GM12873 (cell line): ENCODE measurements around the gene LY6G5C.

ENCODE experiments used
- TF ChIP-seq, protein P1 (sequence below): IDR thresholded peaks from 2 replicates; pipeline ENCODE4 v1.5.1; 2012; ENCODE audit warnings: low read depth, mild to moderate bottlenecking, moderate library complexity, low read length, control low read depth; ENCODE audit not compliant: insufficient read depth; ENCODE audit errors: missing control alignments

The LY6G5C gene

DNA sequence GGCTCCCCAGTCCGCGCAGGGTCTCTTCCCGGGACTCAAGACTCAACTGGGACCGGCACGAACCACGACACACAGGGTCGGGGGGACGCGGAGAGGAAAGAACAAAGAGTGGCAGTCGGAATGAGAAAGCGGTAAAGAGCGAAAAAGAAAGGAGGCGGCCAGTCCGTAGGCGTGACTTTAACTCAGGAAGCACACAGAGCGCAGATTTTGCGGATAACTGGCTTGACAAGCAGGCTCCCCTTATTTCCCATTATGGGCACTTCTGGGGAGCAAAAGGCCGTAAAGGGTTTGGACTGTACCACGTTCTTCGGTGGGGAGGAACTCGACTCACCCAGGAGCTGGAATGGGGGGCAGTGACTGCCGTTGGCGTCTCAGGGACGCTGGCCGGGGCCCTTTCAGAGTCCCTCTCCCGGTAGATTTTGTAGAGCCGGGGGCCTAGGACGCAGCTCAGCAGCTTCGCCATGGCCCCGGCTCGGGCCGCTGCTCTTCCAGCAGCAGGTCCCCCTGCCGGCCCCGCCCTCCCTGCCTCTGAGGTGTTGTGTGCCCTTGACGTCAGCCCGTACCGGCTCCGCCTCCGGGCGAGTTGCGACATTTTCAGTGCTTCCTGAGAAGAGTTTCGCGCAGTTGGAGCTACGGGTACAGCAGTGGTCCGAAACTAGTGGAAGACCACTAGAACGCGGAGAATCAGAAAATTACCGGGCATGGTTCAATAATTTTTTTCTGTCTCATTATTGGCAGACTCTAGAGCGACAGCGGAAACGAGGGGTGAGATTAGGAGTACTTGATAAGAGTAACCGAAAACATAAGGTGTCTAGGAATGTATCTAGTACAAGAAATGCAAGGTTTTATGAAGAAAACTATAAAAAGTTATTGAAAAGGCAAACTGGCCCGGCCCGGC, 22.2 kb upstream of the LY6G5C start, which contains the start of gene ABHD16A:
Gene ABHD16A (minus strand): TSS at position 506 of the 898 bp plus-strand sequence. CDS start 43 bp downstream, at position 463.
- TF ChIP-seq, protein P1, sequence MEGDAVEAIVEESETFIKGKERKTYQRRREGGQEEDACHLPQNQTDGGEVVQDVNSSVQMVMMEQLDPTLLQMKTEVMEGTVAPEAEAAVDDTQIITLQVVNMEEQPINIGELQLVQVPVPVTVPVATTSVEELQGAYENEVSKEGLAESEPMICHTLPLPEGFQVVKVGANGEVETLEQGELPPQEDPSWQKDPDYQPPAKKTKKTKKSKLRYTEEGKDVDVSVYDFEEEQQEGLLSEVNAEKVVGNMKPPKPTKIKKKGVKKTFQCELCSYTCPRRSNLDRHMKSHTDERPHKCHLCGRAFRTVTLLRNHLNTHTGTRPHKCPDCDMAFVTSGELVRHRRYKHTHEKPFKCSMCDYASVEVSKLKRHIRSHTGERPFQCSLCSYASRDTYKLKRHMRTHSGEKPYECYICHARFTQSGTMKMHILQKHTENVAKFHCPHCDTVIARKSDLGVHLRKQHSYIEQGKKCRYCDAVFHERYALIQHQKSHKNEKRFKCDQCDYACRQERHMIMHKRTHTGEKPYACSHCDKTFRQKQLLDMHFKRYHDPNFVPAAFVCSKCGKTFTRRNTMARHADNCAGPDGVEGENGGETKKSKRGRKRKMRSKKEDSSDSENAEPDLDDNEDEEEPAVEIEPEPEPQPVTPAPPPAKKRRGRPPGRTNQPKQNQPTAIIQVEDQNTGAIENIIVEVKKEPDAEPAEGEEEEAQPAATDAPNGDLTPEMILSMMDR = no peak

DNA sequence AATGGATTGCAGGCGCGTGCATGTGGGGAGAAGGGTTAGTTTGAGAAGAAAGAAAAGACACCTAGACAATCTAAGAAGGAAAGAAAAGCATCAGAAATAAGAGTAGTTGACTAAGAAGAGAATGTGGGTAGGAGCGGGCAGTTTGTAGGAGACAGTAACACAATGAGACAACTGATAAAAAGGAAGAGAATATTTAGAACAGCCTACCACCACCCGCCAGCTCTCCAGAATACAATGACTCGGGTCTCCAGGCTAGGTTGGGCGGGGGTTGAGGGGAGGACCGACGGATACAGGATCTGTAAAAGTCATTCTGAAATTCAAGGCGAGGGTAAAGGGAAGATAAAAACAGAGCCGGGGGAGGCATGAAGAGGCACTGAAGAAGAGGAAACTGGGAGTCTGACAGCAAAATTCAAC, 21.5 kb upstream of the LY6G5C start:
- TF ChIP-seq, protein P1 = no peak

DNA sequence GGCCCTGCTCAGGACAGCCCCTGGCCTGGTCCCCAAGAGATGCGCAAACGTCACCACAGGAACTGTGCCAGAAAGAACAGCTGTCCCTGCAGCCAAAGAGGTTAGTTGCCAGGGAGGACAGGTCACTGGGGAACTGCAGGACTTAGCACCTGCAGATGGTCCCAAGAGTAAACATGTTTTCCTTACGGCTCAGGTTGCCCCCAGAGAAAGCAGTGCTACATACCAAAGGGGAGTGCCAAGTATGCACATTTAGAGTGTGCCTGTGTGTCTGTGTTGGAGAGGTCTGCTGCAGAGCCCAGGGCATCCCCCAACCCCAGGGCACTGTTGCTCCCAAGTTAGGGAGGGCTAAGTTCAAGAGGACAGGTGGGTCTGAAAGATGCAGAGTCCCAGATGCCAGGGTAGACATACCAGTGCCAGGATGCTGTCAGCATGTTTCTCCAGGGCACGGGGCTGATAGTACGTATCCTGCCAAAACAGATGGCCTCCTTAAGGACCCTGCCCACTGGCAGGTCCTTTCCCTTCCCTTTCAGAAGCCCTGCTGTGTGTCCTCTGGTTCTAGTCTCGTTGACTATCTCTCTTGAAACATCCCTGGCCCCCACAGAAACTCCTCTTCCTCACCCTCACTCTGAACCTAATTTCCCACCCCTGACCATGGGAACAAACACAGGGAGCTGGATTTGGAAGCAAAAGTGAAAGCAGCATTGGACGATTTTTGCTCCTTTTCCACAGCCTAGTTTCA, 21.0 kb upstream of the LY6G5C start:
- TF ChIP-seq, protein P1 = no peak

DNA sequence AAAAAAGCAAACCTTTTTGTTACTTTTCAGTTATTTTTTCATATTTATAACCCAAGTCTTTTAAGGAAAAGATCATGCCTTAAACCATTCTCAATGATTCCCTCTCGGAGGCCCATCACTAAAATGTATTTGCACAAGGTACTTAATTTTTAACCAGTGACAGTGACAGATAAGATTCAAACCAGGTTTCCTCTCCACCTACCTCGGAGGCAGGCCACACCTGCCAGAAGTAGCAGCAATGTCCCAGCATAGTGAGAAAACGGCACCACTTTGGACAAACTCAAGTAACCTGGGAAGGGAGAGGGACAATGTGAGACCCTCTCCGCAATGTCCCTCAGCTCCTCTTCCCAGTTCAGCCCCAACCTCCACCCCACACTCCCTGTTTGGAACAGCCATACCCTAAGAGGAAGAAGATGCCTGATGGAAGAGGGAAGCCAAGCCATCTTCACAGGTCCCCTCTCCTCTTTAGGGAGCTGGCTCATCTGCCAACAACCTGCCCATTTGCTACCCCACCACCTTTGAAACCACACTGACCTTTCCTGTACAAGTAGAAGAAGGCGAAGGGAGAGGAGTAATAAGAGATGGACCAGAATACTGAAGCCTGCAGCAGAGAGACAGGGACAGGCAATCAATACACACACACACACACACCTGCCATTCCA, 20.0 kb upstream of the LY6G5C start:
- TF ChIP-seq, protein P1 = no peak

DNA sequence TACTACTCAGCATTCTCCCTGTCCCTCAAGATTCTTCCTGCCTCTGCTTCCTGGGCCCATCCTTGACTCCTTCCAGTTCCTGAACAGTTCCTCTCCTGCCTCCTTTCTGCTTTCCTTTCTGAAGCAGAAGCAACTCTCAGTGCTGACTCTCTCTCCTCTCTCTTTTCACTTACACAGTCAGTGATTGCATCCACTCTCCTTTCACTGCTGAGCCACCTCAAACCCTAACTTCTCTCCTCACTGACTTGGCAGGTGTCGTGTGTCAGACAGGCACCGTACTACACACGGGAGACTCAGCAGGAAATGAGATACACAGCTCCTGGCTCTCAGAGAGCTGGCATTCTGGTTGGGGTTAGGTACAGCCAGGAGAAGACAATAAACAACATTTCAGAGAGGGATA, 16.7 kb upstream of the LY6G5C start:
- TF ChIP-seq, protein P1 = no peak

DNA sequence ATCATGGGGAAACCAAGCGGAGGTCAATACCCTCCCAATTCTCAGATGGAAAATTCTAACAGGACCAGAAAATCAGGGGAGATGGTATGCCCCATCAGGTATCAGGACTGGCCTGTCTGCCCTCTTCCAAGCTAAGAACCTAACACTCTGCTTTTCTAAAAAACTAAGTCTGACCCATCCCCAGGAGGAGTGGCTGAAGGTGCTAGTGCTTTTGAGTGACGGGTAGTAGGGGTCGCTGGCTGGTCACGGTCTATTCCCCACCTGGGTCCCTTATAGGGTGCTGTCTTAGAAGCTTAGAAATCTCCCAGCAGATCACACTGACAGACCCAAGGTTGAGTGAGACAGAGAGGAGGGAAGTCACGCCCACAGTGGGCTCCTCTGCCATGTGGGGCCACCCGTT, 12.7 kb upstream of the LY6G5C start:
- TF ChIP-seq, protein P1 = no peak

DNA sequence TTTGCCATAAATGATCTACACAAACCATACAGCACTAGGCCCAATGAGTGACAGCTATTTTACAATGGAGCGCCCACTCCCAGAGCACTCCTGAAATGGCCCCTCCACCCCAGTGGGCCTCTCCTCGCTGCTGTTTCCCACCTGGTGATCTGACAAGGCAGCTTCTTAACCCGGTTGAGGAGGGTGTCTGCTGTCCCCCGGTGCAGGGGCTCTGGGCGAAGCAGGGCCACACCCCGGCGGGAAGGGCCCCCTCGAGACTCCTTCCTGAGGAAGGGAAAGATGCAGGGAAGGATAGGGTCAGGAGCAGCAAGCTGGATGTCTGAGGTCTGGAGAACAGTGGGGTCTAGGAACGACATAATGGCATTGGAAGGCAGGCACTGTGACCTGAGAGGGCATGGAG, 12.0 kb upstream of the LY6G5C start:
- TF ChIP-seq, protein P1 = no peak
